ENCODE measurements around the gene ADPGK. TPM values are rescaled to one million over a fixed set of nuclear protein-coding genes. Genes with fewer than 3 reads are reported as not detected.

The ADPGK gene
- total RNA-seq, 1 experiment from 2014 or later, result 54.8 TPM

- H3K23me2 ChIP-seq (ENCODE audit: insufficient read length, low read depth, low read length, poor library complexity, severe bottlenecking), result no peaks in the 10 kb centered on the region
- H3K4me2 ChIP-seq (ENCODE audit: insufficient read depth, insufficient read length, low read length), result no peak overlapping the region
- H3K27me3 ChIP-seq (ENCODE audit: insufficient read depth, low read length), result no peaks in the 10 kb centered on the region
- Mint-ChIP-seq H3K36me3 (ENCODE audit: insufficient read depth in 1 of 3, low read depth in 3 of 3) (peaks cover 0 to 2% (median 0%) of the 10 kb centered on the region in 3 experiments; a peak in 3 of 7 replicates), H3K4me3 (no peak overlapping the region), H3K9me3 (no peaks in the 10 kb centered on the region), H3K27ac (peak overlapping the region in 2 of 3 experiments; percentile 3 to 5; a peak in 3 of 7 replicates), H3K27me3 (ENCODE audit: low read depth) (no peaks in the 10 kb centered on the region), H3K4me1 (no peaks in the 10 kb centered on the region)
- H2BK120ac ChIP-seq (ENCODE audit: low read depth, low read length, poor library complexity, severe bottlenecking), result no peak overlapping the region
- H3K79me1 ChIP-seq (ENCODE audit: insufficient read depth, low read depth, low read length, poor library complexity, severe bottlenecking), result no peaks in the 10 kb centered on the region
- H3T11ph ChIP-seq (ENCODE audit: low read length), result no peak overlapping the region
- H3K79me2 ChIP-seq (ENCODE audit: insufficient read depth, low read length), result peaks cover 3% of the 10 kb centered on the region; the same call in 1 of the 2 replicates
- H3K18ac ChIP-seq (ENCODE audit: insufficient read length, low read depth, low read length), result no peak overlapping the region
- no peak overlapping the region for H2AK5ac ChIP-seq (ENCODE audit: insufficient read length, low read length)
- no peak overlapping the region for H2AFZ ChIP-seq (ENCODE audit: low read length)
- H3K23ac ChIP-seq (ENCODE audit: insufficient read length, low read depth, low read length), result no peak overlapping the region
- no peak for DNase-seq
- no peak overlapping the region for H4K5ac ChIP-seq (ENCODE audit: insufficient read length, low read depth, low read length)
- no peaks in the 10 kb centered on the region for H3K4me1 ChIP-seq (ENCODE audit: insufficient read depth, low read length)
- H3K56ac ChIP-seq (ENCODE audit: insufficient read length, low read depth, low read length), result no peak overlapping the region
- no peak overlapping the region for H3K9ac ChIP-seq (ENCODE audit: extremely low read depth, insufficient read length, low read length)
- H3K4ac ChIP-seq (ENCODE audit: low read depth, low read length), result no peak overlapping the region
- no peak overlapping the region for H3K27ac ChIP-seq (ENCODE audit: insufficient read length, low read depth, low read length)
- H4K20me1 ChIP-seq (ENCODE audit: control insufficient read depth, insufficient read depth, insufficient read length), result no peaks in the 10 kb centered on the region
- WGBS (ENCODE audit: extremely low coverage, insufficient read length, low lambda C conversion rate), result no CpG with 5 or more reads among the region's 11 CpGs
- no peak overlapping the region for H4K8ac ChIP-seq (replicated peaks; ENCODE audit: insufficient read length, low read depth, low read length)
- TF ChIP-seq CTCF (conservative IDR thresholded peaks at IDR 0.05), result no peak
- no peak overlapping the region for H2BK12ac ChIP-seq (ENCODE audit: insufficient read length, low read depth, low read length)
- no peak overlapping the region for H3K14ac ChIP-seq (ENCODE audit: insufficient read depth, low read length)
- H2BK15ac ChIP-seq (ENCODE audit: low read depth, low read length), result no peak overlapping the region
- no peaks in the 10 kb centered on the region for H3K9me3 ChIP-seq (ENCODE audit: control insufficient read depth, low read depth, low read length)
- no peak overlapping the region for H2BK20ac ChIP-seq (ENCODE audit: low read depth, low read length, poor library complexity, severe bottlenecking)
- no peak overlapping the region for H4K91ac ChIP-seq (ENCODE audit: insufficient read length, low read depth, low read length)
- H2BK5ac ChIP-seq (ENCODE audit: insufficient read length, low read length), result no peak overlapping the region
Measured at GRCh38 chr15:72706266-72706665, 77.3 kb downstream of the ADPGK start.

Other genes starting within 250 kb of the ADPGK start
- 0.33 and 0.75 TPM in 2 replicates for gene GOLGA6B, start 129.1 kb downstream of the ADPGK start, total RNA-seq (2021)
- not detected in 2 replicates for gene HIGD2B, start 97.6 kb downstream of the ADPGK start, total RNA-seq (2021)
- gene BBS4, start 97.6 kb downstream of the ADPGK start, total RNA-seq (2021), result 22.0 and 27.3 TPM in 2 replicates